GM13976 (cell line): ENCODE measurements around the gene TBC1D19.
"Not testable (repeated sequence)": the region's sequence is repeated elsewhere in the genome, so short reads cannot be mapped to it uniquely, and the experiment has no call there.

ENCODE experiments used
- DNase-seq: peaks from one replicate; pipeline ENCODE4 v3.0.0; 2012; ENCODE audit warnings: low spot score
- in situ Hi-C: fragments of 300-500 bp; cut with MboI; formaldehyde crosslinking; loops from one replicate; pipeline ENCODE4 v1.12.0; 2022; ENCODE audit warnings: low sequenced_read_pairs, mixed read lengths, inconsistent platforms; ENCODE audit not compliant: unreplicated experiment
- TF ChIP-seq, protein P1 (sequence below): IDR thresholded peaks from 2 replicates; pipeline ENCODE4 v1.5.1; 2012; ENCODE audit warnings: borderline replicate concordance, mild to moderate bottlenecking; ENCODE audit not compliant: insufficient read depth; ENCODE audit errors: extremely low read depth, missing control alignments, control extremely low read depth

Gene TBC1D19

GRCh38 chr4:26611885-26612284 lies 28.0 kb downstream of the TBC1D19 start:
- TF ChIP-seq, protein P1, sequence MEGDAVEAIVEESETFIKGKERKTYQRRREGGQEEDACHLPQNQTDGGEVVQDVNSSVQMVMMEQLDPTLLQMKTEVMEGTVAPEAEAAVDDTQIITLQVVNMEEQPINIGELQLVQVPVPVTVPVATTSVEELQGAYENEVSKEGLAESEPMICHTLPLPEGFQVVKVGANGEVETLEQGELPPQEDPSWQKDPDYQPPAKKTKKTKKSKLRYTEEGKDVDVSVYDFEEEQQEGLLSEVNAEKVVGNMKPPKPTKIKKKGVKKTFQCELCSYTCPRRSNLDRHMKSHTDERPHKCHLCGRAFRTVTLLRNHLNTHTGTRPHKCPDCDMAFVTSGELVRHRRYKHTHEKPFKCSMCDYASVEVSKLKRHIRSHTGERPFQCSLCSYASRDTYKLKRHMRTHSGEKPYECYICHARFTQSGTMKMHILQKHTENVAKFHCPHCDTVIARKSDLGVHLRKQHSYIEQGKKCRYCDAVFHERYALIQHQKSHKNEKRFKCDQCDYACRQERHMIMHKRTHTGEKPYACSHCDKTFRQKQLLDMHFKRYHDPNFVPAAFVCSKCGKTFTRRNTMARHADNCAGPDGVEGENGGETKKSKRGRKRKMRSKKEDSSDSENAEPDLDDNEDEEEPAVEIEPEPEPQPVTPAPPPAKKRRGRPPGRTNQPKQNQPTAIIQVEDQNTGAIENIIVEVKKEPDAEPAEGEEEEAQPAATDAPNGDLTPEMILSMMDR = no peak
- in situ Hi-C loops = no loop called here
- DNase-seq = no peak

- TF ChIP-seq, protein P1 = no peak
- in situ Hi-C loops = no loop called here
- no peak for DNase-seq
These were observed 29.4 kb downstream of the TBC1D19 start for GRCh38 chr4:26613237-26613636.

DNA sequence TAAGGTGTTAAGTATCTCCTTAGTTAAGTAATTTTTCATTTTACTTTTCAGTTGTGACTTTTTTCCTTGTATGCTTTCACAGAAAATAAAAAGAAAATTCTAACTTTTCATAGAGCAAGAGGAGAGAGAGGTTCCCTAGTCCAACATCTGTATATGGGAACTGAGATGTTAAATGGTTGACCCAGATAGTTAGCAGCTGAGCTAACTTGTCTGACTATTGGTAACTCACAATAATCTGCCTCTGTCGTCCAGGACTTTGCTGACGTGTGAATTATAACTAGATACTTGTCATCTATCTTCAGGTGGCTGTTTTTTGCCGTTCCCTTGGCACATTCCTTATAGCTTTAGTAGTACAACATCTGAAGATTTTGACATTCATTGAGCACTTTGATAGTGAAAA lies 29.9 kb downstream of the TBC1D19 start:
- DNase-seq = no peak
- in situ Hi-C loops = no loop called here
- TF ChIP-seq, protein P1 = no peak

DNA sequence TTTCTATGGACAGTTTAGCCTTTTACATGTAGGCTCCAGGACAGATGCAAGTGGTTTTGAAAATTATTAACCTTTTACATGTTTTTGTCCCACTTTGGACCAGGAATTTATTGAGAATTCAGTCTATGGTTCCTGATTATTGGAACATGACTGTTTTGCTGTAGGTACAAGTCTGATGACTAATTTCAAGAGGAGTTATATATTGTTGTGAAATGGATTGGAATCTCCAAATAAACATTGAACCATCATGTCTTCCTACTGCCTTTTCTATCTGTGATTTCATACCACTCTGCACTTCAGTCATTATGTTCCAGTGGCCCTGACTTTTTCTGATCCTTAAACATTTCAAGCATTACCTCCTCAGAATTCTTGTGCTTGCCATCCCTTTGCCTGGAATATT lies 35.9 kb downstream of the TBC1D19 start:
- in situ Hi-C loops = no loop called here
- TF ChIP-seq, protein P1 = no peak
- no peak for DNase-seq

GRCh38 chr4:26621366-26621765 lies 37.5 kb downstream of the TBC1D19 start:
- DNase-seq = no peak
- in situ Hi-C loops = no loop called here
- TF ChIP-seq, protein P1 = no peak

DNA sequence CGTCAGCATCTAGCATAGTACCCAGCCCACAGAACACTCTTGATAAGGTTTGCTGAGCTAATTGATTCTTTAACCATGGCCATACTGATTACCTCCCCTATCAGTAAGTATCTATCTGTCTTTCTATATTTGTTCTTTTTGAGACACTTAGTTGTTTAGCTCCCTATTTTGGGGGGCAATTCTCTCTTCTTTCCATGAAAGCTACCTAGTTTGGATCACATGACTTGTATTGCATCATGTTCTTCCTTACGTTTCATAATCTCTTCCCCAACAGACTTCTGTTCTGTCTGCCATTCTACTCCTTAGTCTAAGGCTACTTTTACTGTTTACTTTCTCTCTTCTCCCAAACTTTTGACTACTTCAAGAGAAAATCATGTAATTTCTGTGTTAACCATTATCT lies 39.0 kb downstream of the TBC1D19 start:
- in situ Hi-C loops = no loop called here
- TF ChIP-seq, protein P1 = no peak

GRCh38 chr4:26626658-26627057 lies 42.8 kb downstream of the TBC1D19 start:
- in situ Hi-C loops = not testable (repeated sequence)

More for the DNA sequence above, 39.0 kb downstream of the TBC1D19 start:
- no peak for DNase-seq

More at GRCh38 chr4:26626658-26627057, 42.8 kb downstream of the TBC1D19 start:
- DNase-seq = not testable (repeated sequence)
